ENCODE results near the gene SP1.

- no peak for TF ChIP-seq CTCF (IDR thresholded peaks at IDR 0.05)
- no peak for TF ChIP-seq NR1H2 (CRISPR knock-in tag; IDR thresholded peaks at IDR 0.05)
- no peak for TF ChIP-seq HMGA2 (CRISPR knock-in tag; IDR thresholded peaks at IDR 0.05)
Observed at GRCh38 chr12:53330671-53331070, 49.3 kb upstream of the SP1 start.
